ENCODE data around the gene ITGB4. TPM values are rescaled to one million over a fixed set of nuclear protein-coding genes. Genes with fewer than 3 reads are reported as not detected.
A peak's percentile ranks its signal among the peaks of the same experiment; 100 is the strongest.

The ITGB4 gene
- total RNA-seq, 3 donors from 2014 or later, result 153 to 307 (median 246) TPM

- peaks cover 10% of the 10 kb centered on the region for H3K4me1 ChIP-seq (ENCODE audit: low read depth)
- no peak for TF ChIP-seq CTCF (IDR thresholded peaks at IDR 0.05)
- no peak overlapping the region for H3K4me3 ChIP-seq
- ATAC-seq, result no peak
- peaks cover 6% of the 10 kb centered on the region for H3K36me3 ChIP-seq (ENCODE audit: low read depth)
- no peaks in the 10 kb centered on the region for H3K9me3 ChIP-seq
- intact Hi-C loops (cut with DNase I, micrococcal nuclease), result no loop called here
- no peak for DNase-seq
Observed at GRCh38 chr17:75733471-75733870, 12.2 kb downstream of the ITGB4 start.

- ATAC-seq, result no peak
- no peak for DNase-seq
- Histone ChIP-seq H3K4me1 (ENCODE audit: low read depth) (peaks cover 10% of the 10 kb centered on the region), H3K36me3 (ENCODE audit: low read depth) (no peaks in the 10 kb centered on the region), H3K4me3 (no peak overlapping the region), H3K9me3 (no peaks in the 10 kb centered on the region)
- intact Hi-C loops (cut with DNase I, micrococcal nuclease), result no loop called here
- TF ChIP-seq CTCF (IDR thresholded peaks at IDR 0.05), result no peak
Observed at GRCh38 chr17:75734674-75735294, 13.5 kb downstream of the ITGB4 start.

GRCh38 chr17:75736173-75736835, 15.0 kb downstream of the ITGB4 start:
- Histone ChIP-seq H3K9me3 (no peaks in the 10 kb centered on the region), H3K36me3 (ENCODE audit: low read depth) (no peaks in the 10 kb centered on the region), H3K4me1 (ENCODE audit: low read depth) (peaks cover 10% of the 10 kb centered on the region), H3K4me3 (no peak overlapping the region)
- no peak for TF ChIP-seq CTCF (IDR thresholded peaks at IDR 0.05)
- intact Hi-C loops (cut with DNase I, micrococcal nuclease), result no loop called here
- no peak for DNase-seq
- no peak for ATAC-seq

GRCh38 chr17:75737133-75737962, 16.1 kb downstream of the ITGB4 start:
- Histone ChIP-seq H3K36me3 (ENCODE audit: low read depth) (no peaks in the 10 kb centered on the region), H3K4me1 (ENCODE audit: low read depth) (peaks cover 6% of the 10 kb centered on the region), H3K9me3 (no peaks in the 10 kb centered on the region), H3K4me3 (no peak overlapping the region)
- TF ChIP-seq CTCF (IDR thresholded peaks at IDR 0.05), result no peak
- intact Hi-C loops (cut with DNase I, micrococcal nuclease), result no loop called here
- DNase-seq, result no peak
- ATAC-seq, result no peak

GRCh38 chr17:75738218-75738802, 17.1 kb downstream of the ITGB4 start:
- no peak for TF ChIP-seq CTCF (IDR thresholded peaks at IDR 0.05)
- ATAC-seq (peak; percentile 12), DNase-seq (peak in 1 of 3 donors; percentile 64)
- Histone ChIP-seq H3K36me3 (ENCODE audit: low read depth) (no peaks in the 10 kb centered on the region), H3K4me3 (no peak overlapping the region), H3K9me3 (no peaks in the 10 kb centered on the region), H3K4me1 (ENCODE audit: low read depth) (no peaks in the 10 kb centered on the region)
- intact Hi-C loops (cut with DNase I, micrococcal nuclease), result no loop called here

Data from mucosa of descending colon (tissue), 3 donors.